H1 (cell line): ENCODE data around the gene RDH14. TPM values are rescaled to one million over a fixed set of nuclear protein-coding genes. Genes with fewer than 3 reads are reported as not detected.

Experiments used
- CTCF ChIA-PET: fragments of 300-600 bp; sonication (Branson Sonifier 250); formaldehyde crosslinking; loops from one replicate; lab custom pipeline; 2021; ENCODE audit not compliant: partially characterized antibody; lab: Charles Lee
- POLR2A ChIA-PET: fragments of 300-600 bp; sonication (Branson Sonifier 250); formaldehyde crosslinking; loops from one replicate; lab custom pipeline; 2021; ENCODE audit warnings: inconsistent platforms; ENCODE audit not compliant: partially characterized antibody; lab: Charles Lee
- DNase-seq, 2 experiments: peaks; one replicate each; pipeline versions ENCODE4 v3.0.0 to v3.0.0-alpha.2; 2010 to 2022; ENCODE audit warnings: low spot score in 2 of 2, low read depth in 1 of 2, mixed read lengths in 1 of 2
- FAIRE-seq: peaks from 2 replicates; lab custom pipeline; 2011; peaks lifted over from hg19 to GRCh38; lab: Jason Lieb, UNC
- H2AFZ ChIP-seq: 2 replicates; pipeline ENCODE4 v1.8.1; 2012; ENCODE audit warnings: low read length, inconsistent platforms
- H2AK5ac ChIP-seq: 2 replicates; pipeline ENCODE4 v1.6.1; 2013; ENCODE audit warnings: low read depth, low read length
- H2BK120ac ChIP-seq: replicated peaks from 2 replicates; pipeline ENCODE3; 2013; ENCODE audit warnings: low read depth, low read length, inconsistent platforms
- H2BK12ac ChIP-seq: 2 replicates; pipeline ENCODE4 v1.6.1; 2013; ENCODE audit warnings: low read depth, low read length
- H2BK15ac ChIP-seq: 2 replicates; pipeline ENCODE4 v1.6.1; 2013; ENCODE audit warnings: low read length
- H2BK20ac ChIP-seq: 2 replicates; pipeline ENCODE4 v1.6.1; 2013; ENCODE audit warnings: low read length
- H2BK5ac ChIP-seq: 2 replicates; pipeline ENCODE4 v1.6.1; 2013; ENCODE audit warnings: low read depth, low read length
- H3K14ac ChIP-seq: 2 replicates; pipeline ENCODE4 v1.6.1; 2013; ENCODE audit warnings: inconsistent platforms; ENCODE audit not compliant: insufficient read length
- H3K18ac ChIP-seq: 2 replicates; pipeline ENCODE4 v1.6.1; 2013; ENCODE audit warnings: low read length; ENCODE audit errors: extremely low read depth
- H3K23ac ChIP-seq: 2 replicates; pipeline ENCODE4 v1.6.1; 2013; ENCODE audit warnings: inconsistent platforms; ENCODE audit not compliant: insufficient read length
- H3K23me2 ChIP-seq: 2 replicates; pipeline ENCODE4 v1.6.1; 2013; ENCODE audit warnings: low read depth, low read length
- H3K27ac ChIP-seq: 2 replicates; pipeline ENCODE4 v1.6.1; 2011; ENCODE audit warnings: low read depth, low read length, inconsistent platforms
- H3K27me3 ChIP-seq, 4 experiments: replicated peaks in 1 of 4; 1 replicate in 1 of 4; 2 replicates in 3 of 4; pipeline versions ENCODE4 v1.6.1 to v1.8.1; 2011 to 2013; ENCODE audit warnings: low read length in 3 of 4, mild to moderate bottlenecking in 3 of 4, inconsistent platforms in 2 of 4, mixed read lengths in 2 of 4, moderate library complexity in 1 of 4; ENCODE audit not compliant: control insufficient read depth in 3 of 4, insufficient read depth in 3 of 4; ENCODE audit errors: extremely low read depth in 1 of 4
- H3K36me3 ChIP-seq, 4 experiments: 2 replicates each; pipeline versions ENCODE4 v1.6.1 to v1.8.1; 2011 to 2013; ENCODE audit warnings: mild to moderate bottlenecking in 4 of 4, low read length in 3 of 4, moderate library complexity in 2 of 4, control low read depth in 1 of 4, inconsistent platforms in 1 of 4; ENCODE audit not compliant: insufficient read depth in 4 of 4, control insufficient read depth in 2 of 4
- H3K4ac ChIP-seq: replicated peaks from 2 replicates; pipeline ENCODE3; 2013; ENCODE audit warnings: low read length, low read depth, mixed read lengths, inconsistent platforms; ENCODE audit not compliant: insufficient read length
- H3K4me1 ChIP-seq, 4 experiments: replicated peaks in 1 of 4; 1 replicate in 1 of 4; 2 replicates in 3 of 4; pipeline versions ENCODE4 v1.6.1 to v1.8.1; 2011 to 2013; ENCODE audit warnings: low read length in 3 of 4, inconsistent platforms in 2 of 4, mixed read lengths in 1 of 4; ENCODE audit not compliant: insufficient read depth in 4 of 4, control insufficient read depth in 3 of 4
- H3K4me2 ChIP-seq, 2 experiments: 2 replicates each; pipeline versions ENCODE4 v1.6.1 to v1.8.1; 2011 to 2013; ENCODE audit warnings: low read depth in 2 of 2, low read length in 2 of 2, control low read depth in 1 of 2, inconsistent platforms in 1 of 2, mild to moderate bottlenecking in 1 of 2; ENCODE audit not compliant: insufficient read depth in 1 of 2
- H3K4me3 ChIP-seq, 4 experiments: fragments of 200-600, 300-600 bp in 1 of 4; sonication (generic), shearing (Covaris generic), sonication (Bioruptor Twin) in 1 of 4; 2 replicates each; pipeline versions ENCODE4 v1.5.1 to v1.8.1; 2011 to 2016; ENCODE audit warnings: low read length in 4 of 4, low read depth in 3 of 4, control low read depth in 2 of 4, inconsistent platforms in 2 of 4, mild to moderate bottlenecking in 2 of 4, mixed read lengths in 1 of 4, moderate library complexity in 1 of 4; ENCODE audit not compliant: insufficient read depth in 2 of 4; ENCODE audit errors: extremely low read depth in 1 of 4
- H3K56ac ChIP-seq: replicated peaks from 2 replicates; pipeline ENCODE3; 2013; ENCODE audit warnings: low read depth, mild to moderate bottlenecking, mixed read lengths, low read length, inconsistent platforms; ENCODE audit not compliant: insufficient read length
- H3K79me1 ChIP-seq: 2 replicates; pipeline ENCODE4 v1.6.1; 2013; ENCODE audit warnings: low read depth, low read length, control low read depth
- H3K79me2 ChIP-seq, 2 experiments: 2 replicates each; pipeline versions ENCODE4 v1.6.1 to v1.8.1; 2012 to 2013; ENCODE audit warnings: low read length in 2 of 2, mild to moderate bottlenecking in 2 of 2, inconsistent platforms in 1 of 2; ENCODE audit not compliant: insufficient read depth in 2 of 2, control insufficient read depth in 1 of 2
- H3K9ac ChIP-seq, 4 experiments: replicated peaks in 1 of 4; 1 replicate in 1 of 4; 2 replicates in 3 of 4; pipeline versions ENCODE4 v1.6.1 to v1.8.1; 2011 to 2013; ENCODE audit warnings: low read depth in 3 of 4, low read length in 3 of 4, control low read depth in 2 of 4, mild to moderate bottlenecking in 2 of 4, moderate library complexity in 2 of 4, inconsistent platforms in 1 of 4; ENCODE audit errors: extremely low read depth in 1 of 4
- H3K9me3 ChIP-seq, 2 experiments: 2 replicates each; pipeline versions ENCODE4 v1.6.1 to v1.8.1; 2012 to 2013; ENCODE audit warnings: mild to moderate bottlenecking in 2 of 2, moderate library complexity in 2 of 2, control low read depth in 1 of 2, inconsistent platforms in 1 of 2, low read depth in 1 of 2, low read length in 1 of 2, mixed read lengths in 1 of 2; ENCODE audit not compliant: insufficient read depth in 2 of 2
- H4K20me1 ChIP-seq, 2 experiments: replicated peaks in 1 of 2; 2 replicates each; pipeline versions ENCODE3 to v1.8.1; 2011 to 2013; ENCODE audit warnings: inconsistent platforms in 2 of 2, low read length in 2 of 2, mild to moderate bottlenecking in 1 of 2; ENCODE audit not compliant: insufficient read depth in 2 of 2, control insufficient read depth in 1 of 2
- H4K5ac ChIP-seq: 2 replicates; pipeline ENCODE4 v1.6.1; 2013; ENCODE audit warnings: low read length, low read depth, mixed read lengths, inconsistent platforms; ENCODE audit not compliant: insufficient read length
- H4K8ac ChIP-seq: 2 replicates; pipeline ENCODE4 v1.8.0; 2013; ENCODE audit warnings: mild to moderate bottlenecking, moderate library complexity, low read length, inconsistent platforms; ENCODE audit not compliant: insufficient read depth; ENCODE audit errors: extremely low read depth
- H4K91ac ChIP-seq: replicated peaks from 2 replicates; pipeline ENCODE3; 2013; ENCODE audit warnings: low read length, mixed read lengths, inconsistent platforms; ENCODE audit not compliant: insufficient read length
- CHD2 ChIP-seq: IDR thresholded peaks from 2 replicates; pipeline ENCODE4 v1.6.1; 2012; ENCODE audit warnings: low read length, improper control_type of control experiment
- GTF2F1 ChIP-seq: IDR thresholded peaks from 2 replicates; pipeline ENCODE4 v1.6.1; 2012; ENCODE audit warnings: low read depth, low read length, improper control_type of control experiment, borderline replicate concordance
- SAP30 ChIP-seq: fragments of 300-600 bp; sonication (generic); IDR thresholded peaks from 2 replicates; pipeline ENCODE4 v1.7.1; 2012; ENCODE audit warnings: low read length, moderate library complexity, mild to moderate bottlenecking, inconsistent platforms; ENCODE audit not compliant: insufficient read depth, insufficient replicate concordance
- YY1 ChIP-seq: IDR thresholded peaks from 2 replicates; pipeline ENCODE4 v1.6.1; 2011; ENCODE audit warnings: low read depth, mild to moderate bottlenecking, low read length
- WGBS, 2 experiments: shearing (Covaris generic) in 1 of 2; methylation state at CpG; one replicate each; pipeline versions ENCODE4 v1.1.6 to v1.1.7; 2013 to 2015; ENCODE audit warnings: low lambda C conversion rate in 2 of 2, mixed read lengths in 2 of 2, inconsistent platforms in 1 of 2, low coverage in 1 of 2, missing lambda C conversion rate in 1 of 2; ENCODE audit not compliant: insufficient replicate concordance in 2 of 2, insufficient coverage in 1 of 2, insufficient read length in 1 of 2; ENCODE audit errors: extremely low coverage in 1 of 2, missing lambda C conversion rate in 1 of 2; 5-methylcytosine and 5-hydroxymethylcytosine counted together
- polyA plus RNA-seq, 7 experiments: library from polyadenylated mRNA; depleted of rRNA in 3 of 7; stranded (reverse) in 5 of 7; unstranded in 2 of 7; fragments of >200 nt in 5 of 7; fragments of 200-250 nt in 2 of 7; gene quantifications; 1 replicate in 5 of 7; 2 replicates in 1 of 7; 4 replicates in 1 of 7; pipeline versions ENCODE4 v1.2.1 to v1.2.3, GENCODE V29; 2011 to 2013; ENCODE audit warnings: missing spikeins in 2 of 7, mixed read lengths in 2 of 7
- total RNA-seq: library from RNA; stranded (reverse); fragmentation: NEBNext Ultra II Directional; extraction: Animal tissue kit (Norgen Biotek cat#: 25700); gene quantifications from 2 replicates; pipeline ENCODE4 v1.2.1, GENCODE V29; 2021
- TF ChIP-seq, protein P1 (sequence below), 3 experiments: IDR thresholded peaks; 1 replicate in 2 of 3; 2 replicates in 1 of 3; pipeline versions ENCODE4 v1.5.1 to v1.6.1; 2011; ENCODE audit warnings: low read length in 3 of 3, mild to moderate bottlenecking in 3 of 3, inconsistent platforms in 2 of 3, low read depth in 1 of 3, moderate library complexity in 1 of 3; ENCODE audit not compliant: insufficient read depth in 1 of 3; ENCODE audit errors: control extremely low read depth in 1 of 3

RDH14 gene
- total and polyA plus RNA-seq, 2 of the 8 experiments (the other 6 are each of a cell fraction or from before 2014, with no cell fraction given) = 14.7 to 23.6 TPM

DNA sequence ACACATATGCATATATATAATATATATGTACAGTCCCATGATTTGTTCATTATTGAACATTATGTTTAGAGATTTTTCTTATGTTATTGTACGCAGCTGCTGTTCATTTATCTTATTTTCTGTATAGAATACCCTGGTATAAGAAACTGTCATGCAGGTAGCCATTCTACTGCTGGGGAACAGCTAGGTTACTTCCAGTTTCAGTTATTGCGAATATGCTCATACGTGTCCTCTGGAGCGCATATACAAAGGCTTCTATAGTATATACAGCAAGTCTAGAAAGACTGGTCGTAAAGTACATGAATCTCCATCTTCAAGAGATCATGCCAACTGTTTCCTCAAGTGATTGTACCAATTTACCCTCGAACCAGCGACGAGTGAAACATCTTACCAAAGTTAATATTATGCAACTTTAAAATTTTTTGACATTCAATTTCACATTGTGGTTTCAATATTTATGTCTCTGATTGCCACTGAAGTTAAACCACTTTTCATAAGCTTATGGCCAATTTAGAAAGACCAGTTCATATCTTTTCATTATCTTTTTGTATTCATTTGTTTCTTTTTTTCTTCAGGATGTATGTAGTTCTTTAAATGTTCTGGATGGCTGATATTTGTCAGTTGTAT lies 53.5 kb downstream of the RDH14 start:
- Histone ChIP-seq H3K4me1 (no peaks in the 10 kb centered on the region), H2BK12ac (no peak overlapping the region), H3K27me3 (no peaks in the 10 kb centered on the region), H3K79me2 (no peaks in the 10 kb centered on the region), H3K4ac (no peak overlapping the region), H2BK5ac (no peak overlapping the region), H3K9ac (no peak overlapping the region), H3K27ac (no peak overlapping the region), H2BK15ac (no peak overlapping the region), H3K4me3 (no peak overlapping the region), H3K23me2 (0 out of 2 replicates have a peak, but pooled peaks cover 3% of the 10 kb centered on the region), H4K8ac (no peak overlapping the region), H3K56ac (no peak overlapping the region), H2AFZ (no peak overlapping the region), H3K9me3 (no peaks in the 10 kb centered on the region), H4K91ac (no peak overlapping the region), H3K79me1 (no peaks in the 10 kb centered on the region), H2BK20ac (no peak overlapping the region), H4K20me1 (no peaks in the 10 kb centered on the region), H3K18ac (no peak overlapping the region), H3K14ac (no peak overlapping the region), H2AK5ac (no peak overlapping the region), H2BK120ac (no peak overlapping the region), H3K23ac (no peak overlapping the region), H3K4me2 (no peak overlapping the region), H4K5ac (no peak overlapping the region), H3K36me3 (no peaks in the 10 kb centered on the region)
- CTCF ChIA-PET = interaction anchor here (0.7 to 1.2 kb wide), 3 partner anchors 11 to 57 kb away, joined by 3 to 4 read pairs (median 3); no protein-coding TSS in a partner anchor
- TF ChIP-seq, protein P1, sequence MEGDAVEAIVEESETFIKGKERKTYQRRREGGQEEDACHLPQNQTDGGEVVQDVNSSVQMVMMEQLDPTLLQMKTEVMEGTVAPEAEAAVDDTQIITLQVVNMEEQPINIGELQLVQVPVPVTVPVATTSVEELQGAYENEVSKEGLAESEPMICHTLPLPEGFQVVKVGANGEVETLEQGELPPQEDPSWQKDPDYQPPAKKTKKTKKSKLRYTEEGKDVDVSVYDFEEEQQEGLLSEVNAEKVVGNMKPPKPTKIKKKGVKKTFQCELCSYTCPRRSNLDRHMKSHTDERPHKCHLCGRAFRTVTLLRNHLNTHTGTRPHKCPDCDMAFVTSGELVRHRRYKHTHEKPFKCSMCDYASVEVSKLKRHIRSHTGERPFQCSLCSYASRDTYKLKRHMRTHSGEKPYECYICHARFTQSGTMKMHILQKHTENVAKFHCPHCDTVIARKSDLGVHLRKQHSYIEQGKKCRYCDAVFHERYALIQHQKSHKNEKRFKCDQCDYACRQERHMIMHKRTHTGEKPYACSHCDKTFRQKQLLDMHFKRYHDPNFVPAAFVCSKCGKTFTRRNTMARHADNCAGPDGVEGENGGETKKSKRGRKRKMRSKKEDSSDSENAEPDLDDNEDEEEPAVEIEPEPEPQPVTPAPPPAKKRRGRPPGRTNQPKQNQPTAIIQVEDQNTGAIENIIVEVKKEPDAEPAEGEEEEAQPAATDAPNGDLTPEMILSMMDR (IDR thresholded peaks at IDR 0.05; ENCODE audit: control extremely low read depth in 1 of 3, insufficient read depth in 1 of 3, low read depth in 1 of 3, low read length in 3 of 3) = no peak
- TF ChIP-seq CHD2 = no peak
- no peak for TF ChIP-seq GTF2F1
- TF ChIP-seq YY1 = no peak
- no peak for TF ChIP-seq SAP30
- FAIRE-seq (no peak), DNase-seq (no peak)
- 93% methylated on average over 8 of the region's 8 CpGs; no CpG with 5 or more reads in 1 of the 2 experiments for WGBS, 2 experiments
- POLR2A ChIA-PET = no interaction called here
